ENCODE measurements around the gene TFDP2.

The TFDP2 gene

DNA sequence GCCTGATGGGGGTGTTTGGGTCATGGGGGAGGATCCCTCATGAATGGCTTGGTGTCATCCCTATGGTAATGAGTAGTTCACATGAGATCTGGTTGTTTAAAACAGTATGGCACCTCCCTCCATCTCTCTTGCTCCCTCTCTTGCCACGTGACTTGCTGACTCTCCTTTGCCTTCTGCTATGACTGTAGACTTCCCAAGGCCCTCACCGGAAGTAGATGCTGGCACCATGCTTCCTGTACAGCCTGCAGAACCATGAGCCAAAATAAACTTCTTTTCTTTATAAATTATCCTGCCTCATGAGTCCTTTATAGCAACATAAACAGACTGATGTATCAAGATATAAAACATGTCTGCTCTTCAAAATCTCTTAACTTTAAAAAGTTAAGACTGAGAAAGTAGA is 96.1 kb downstream of the TFDP2 start:
- H3K4me3 ChIP-seq (ENCODE audit: low read length): no peak overlapping the region
- DNase-seq (ENCODE audit: low read depth): no peak
- TF ChIP-seq, protein P1, sequence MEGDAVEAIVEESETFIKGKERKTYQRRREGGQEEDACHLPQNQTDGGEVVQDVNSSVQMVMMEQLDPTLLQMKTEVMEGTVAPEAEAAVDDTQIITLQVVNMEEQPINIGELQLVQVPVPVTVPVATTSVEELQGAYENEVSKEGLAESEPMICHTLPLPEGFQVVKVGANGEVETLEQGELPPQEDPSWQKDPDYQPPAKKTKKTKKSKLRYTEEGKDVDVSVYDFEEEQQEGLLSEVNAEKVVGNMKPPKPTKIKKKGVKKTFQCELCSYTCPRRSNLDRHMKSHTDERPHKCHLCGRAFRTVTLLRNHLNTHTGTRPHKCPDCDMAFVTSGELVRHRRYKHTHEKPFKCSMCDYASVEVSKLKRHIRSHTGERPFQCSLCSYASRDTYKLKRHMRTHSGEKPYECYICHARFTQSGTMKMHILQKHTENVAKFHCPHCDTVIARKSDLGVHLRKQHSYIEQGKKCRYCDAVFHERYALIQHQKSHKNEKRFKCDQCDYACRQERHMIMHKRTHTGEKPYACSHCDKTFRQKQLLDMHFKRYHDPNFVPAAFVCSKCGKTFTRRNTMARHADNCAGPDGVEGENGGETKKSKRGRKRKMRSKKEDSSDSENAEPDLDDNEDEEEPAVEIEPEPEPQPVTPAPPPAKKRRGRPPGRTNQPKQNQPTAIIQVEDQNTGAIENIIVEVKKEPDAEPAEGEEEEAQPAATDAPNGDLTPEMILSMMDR (IDR thresholded peaks at IDR 0.05; ENCODE audit: insufficient read depth, low read depth, low read length, missing control alignments): no peak

DNA sequence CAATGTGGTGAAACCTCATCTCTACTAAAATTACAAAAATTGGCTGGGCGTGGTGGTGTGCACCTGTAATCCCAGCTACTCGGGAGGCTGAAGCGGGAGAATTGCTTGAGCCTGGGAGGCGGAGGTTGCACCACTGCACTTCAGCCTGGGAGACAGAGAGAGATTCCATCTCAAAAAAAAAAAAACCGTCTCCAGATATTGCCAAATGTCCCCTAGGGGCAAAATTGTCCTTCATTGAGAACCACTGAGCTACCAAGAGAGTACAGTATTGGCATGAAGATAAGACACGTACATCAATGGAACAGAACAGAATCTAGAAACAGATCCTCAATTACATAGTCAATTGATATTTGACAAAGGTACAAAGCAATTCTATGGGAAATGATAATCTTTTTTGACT is 98.0 kb downstream of the TFDP2 start:
- H3K4me3 ChIP-seq (ENCODE audit: low read length): no peak overlapping the region
- TF ChIP-seq, protein P1 (IDR thresholded peaks at IDR 0.05; ENCODE audit: insufficient read depth, low read depth, low read length, missing control alignments): no peak
- no peak for DNase-seq (ENCODE audit: low read depth)

DNA sequence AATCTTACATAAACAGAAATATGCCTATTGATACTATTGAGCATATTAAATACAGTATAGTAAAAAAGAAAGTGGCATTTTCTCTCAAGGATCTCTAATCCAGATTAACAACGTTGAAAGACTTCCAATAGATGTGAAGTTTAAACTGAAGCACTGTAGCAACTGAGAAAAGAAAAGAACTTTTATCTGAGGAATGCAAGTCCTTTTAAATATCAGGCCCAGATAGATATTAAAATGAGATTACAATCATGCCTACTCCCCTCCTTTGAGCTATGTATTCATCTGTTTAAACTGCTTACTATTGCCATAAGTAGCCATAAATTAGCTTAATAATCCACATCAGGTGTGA is 102.3 kb downstream of the TFDP2 start:
- TF ChIP-seq, protein P1 (IDR thresholded peaks at IDR 0.05; ENCODE audit: insufficient read depth, low read depth, low read length, missing control alignments): no peak
- DNase-seq (ENCODE audit: low read depth): no peak
- no peak overlapping the region for H3K4me3 ChIP-seq (ENCODE audit: low read length)

DNA sequence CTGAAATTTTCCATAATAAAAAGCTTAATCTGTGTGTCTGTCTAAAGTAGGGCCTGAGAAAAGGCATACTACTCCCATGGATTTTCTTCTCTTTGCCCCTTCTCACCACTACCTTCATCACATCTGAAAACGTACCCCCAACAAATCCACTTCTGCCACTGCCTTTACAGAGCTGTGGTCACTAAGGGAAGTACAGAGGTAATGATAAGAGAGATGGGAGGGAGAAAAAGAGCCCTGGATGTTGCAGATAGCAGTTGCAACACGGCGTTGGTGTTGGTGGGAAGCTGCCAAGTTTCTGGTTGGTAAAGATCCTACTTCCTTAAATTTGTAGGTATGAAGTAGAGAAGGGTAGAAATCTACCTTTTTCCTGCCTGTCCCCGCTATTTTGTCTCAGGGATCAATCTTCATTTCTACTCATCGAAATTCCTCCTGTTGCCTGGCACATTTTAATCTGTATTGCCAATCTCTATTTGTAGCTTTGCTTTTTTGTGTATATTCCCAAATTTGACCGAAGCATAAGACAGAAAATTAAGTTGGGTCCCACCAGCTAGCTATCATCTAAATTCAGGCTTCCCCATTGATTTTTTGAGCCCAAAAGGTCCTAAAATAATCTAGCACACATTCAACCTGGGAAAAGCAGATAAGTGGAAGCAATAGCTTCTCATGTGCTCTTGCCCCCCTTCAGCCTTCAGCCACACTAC is 102.9 kb downstream of the TFDP2 start:
- no peak overlapping the region for H3K4me3 ChIP-seq (ENCODE audit: low read length)
- no peak for DNase-seq (ENCODE audit: low read depth)
- TF ChIP-seq, protein P1 (IDR thresholded peaks at IDR 0.05; ENCODE audit: insufficient read depth, low read depth, low read length, missing control alignments): no peak

DNA sequence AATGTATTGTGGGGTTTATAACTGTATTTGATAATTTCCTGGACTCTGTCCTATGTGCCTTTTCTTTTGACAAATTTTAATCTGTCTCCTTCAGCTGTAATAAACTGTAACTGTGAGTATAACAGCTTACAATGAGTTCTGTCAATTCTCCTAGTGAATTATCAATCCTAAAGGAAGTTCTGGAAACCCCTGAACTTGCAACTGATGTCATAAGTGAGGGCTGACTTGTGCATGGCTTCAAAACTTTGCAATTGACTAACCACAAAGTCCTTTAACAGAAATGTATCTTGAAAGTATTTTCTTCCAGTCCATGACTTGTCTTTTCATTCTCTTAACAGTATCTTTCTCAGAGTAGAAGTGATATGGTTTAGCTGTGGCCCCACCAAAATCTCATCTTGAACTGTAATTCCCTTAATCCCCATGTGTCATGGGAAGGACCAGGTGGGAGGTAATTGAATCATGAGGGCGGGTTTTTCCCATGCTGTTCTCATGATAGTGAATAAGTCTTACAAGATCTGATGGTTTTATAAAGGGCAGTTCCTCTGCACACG is 108.3 kb downstream of the TFDP2 start:
- H3K4me3 ChIP-seq (ENCODE audit: low read length): no peak overlapping the region
- TF ChIP-seq, protein P1 (IDR thresholded peaks at IDR 0.05; ENCODE audit: insufficient read depth, low read depth, low read length, missing control alignments): no peak
- no peak for DNase-seq (ENCODE audit: low read depth)

DNA sequence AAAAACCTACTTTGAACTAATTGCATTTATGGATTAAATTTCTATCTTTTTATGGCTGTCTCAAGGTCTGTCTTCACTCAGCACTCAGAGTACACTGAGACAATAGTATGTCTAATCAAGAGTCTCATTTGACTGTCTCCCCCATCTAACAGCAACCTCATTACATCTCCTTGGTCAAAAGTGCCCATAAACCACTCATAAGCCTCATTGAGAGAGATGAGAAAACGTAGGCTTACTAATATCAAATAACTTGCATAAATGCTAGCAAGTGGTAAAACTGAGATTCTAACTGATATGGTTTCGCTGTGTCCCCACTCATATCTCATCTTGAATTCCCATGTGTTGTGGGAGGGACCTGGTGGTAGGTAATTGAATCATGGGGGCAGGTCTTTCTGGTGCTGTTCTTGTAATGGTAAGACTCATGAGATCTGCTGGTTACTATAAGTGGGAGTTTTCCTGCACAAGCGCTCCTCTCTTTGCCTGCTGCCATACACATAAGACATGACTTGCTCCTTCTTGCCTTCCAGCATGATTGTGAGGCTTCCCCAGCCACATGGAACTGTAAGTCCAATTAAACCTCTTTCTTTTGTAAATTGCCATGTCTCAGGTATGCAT is 113.9 kb downstream of the TFDP2 start:
- H3K4me3 ChIP-seq (ENCODE audit: low read length): no peak overlapping the region
- TF ChIP-seq, protein P1 (IDR thresholded peaks at IDR 0.05; ENCODE audit: insufficient read depth, low read depth, low read length, missing control alignments): no peak
- DNase-seq (ENCODE audit: low read depth): no peak
